ENCODE measurements around the gene NCOR2.
A peak's percentile ranks its signal among the peaks of the same experiment; 100 is the strongest.

The NCOR2 gene

DNA sequence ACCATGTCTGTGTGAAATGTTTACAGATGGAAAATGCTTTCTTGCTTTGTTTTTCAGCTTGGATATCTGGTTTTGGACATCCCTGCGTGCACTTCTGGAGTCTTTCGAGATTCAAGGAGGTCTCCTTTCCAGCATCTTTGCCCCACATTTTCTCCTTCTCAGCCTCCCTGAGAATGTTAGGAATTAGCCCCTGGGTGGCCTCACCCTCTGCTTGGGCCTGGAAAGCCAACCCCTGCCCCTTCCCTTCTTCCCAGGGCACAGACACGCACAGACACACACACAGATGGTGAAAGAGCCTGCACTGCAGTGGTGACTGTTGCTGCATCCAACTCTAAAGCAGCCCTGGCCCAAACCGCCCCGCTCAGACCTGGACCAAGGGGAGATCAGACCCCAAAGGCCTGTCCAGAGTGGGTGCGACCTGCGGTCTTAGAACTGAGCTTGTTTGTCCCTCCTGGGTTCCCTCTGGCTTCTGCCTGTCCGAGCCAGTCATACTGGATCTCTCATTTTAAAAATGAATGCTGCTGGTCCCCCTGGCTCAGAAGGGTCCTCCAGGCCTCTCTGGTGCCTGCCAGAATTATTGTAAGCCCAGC is 8.7 kb upstream of the NCOR2 start:
- peak; percentile 37 for DNase-seq

DNA sequence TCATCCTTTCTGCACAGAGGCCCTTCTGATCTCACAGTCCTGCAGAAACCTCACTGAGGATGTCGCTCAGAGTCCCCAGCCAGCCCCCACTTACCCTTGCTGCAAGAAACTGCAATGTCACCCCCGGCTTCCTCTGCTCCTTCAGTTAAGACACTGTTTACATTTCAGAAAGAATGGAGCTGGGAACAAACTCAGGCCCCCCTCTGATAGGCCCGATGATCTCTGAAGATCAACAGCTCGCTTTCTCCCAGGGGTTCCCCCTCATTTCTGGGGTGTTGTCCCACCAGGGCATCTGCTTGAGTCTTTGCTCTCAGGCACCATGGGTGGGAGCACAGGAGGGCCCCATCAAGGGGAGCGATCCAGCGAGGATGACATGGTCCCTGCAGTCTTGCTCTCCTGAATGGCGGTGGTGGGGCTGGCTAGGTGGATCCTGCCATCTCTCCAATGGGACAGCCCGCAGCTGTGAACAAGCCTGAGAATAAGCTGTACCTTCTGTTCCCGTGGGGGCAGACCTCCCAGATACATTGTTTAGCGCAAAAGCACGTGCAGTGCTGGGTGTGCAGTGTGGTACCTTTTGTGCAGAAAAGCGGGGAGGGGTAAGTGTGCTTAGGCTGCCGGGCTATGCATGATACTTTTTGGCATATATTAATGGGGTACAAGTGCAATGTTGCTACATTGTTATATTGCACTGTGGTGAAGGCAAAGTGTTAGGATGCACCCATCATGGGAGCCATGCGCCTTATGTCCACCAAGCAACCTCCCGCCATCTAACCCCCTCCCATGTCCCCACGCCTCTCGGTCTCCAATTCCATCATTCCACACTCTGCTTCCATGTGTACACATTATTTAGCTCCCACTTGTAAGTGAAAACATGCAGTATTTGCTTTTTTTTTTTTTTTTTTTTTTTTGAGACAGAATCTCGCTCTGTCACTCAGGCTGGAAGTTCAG is 6.7 kb upstream of the NCOR2 start:
- no peak for DNase-seq

DNA sequence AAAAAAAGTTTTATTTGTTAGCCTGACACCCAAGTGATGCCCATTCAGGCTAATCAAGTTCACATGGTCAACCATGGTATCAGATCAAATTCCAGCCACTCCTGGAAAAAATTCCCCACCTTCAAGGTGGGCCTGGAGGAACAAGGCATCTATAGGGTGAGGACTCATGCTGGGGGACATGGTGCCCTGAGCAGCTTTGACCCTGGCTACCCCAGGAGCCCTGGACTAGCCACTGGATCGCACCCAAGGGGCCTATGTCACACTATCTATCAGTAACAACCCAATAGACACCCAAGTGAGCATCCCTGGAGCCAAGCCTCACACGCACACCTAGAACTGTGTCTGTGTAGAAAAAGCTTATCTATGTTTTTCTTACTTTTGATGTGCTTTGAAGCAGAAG is 4.1 kb upstream of the NCOR2 start:
- DNase-seq: no peak

DNA sequence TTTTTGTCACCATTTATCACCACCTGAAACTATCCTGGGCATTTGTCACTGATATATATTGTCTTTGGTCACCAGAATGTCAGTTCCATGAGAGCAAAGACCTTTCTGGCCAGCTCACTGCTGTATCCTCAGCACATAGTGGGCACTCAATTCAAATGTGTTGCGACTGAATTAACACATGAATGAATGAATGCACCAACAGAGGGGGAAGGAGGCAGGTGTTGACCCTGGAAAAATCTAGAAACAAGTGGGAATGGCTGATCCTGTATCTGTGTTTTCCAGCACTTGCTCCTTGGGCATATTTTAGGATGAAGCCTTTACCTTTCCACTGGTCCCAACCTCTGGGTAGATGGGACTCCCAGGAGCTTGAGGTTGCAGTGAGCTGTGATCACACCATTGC is 3.4 kb upstream of the NCOR2 start:
- DNase-seq: no peak

DNA sequence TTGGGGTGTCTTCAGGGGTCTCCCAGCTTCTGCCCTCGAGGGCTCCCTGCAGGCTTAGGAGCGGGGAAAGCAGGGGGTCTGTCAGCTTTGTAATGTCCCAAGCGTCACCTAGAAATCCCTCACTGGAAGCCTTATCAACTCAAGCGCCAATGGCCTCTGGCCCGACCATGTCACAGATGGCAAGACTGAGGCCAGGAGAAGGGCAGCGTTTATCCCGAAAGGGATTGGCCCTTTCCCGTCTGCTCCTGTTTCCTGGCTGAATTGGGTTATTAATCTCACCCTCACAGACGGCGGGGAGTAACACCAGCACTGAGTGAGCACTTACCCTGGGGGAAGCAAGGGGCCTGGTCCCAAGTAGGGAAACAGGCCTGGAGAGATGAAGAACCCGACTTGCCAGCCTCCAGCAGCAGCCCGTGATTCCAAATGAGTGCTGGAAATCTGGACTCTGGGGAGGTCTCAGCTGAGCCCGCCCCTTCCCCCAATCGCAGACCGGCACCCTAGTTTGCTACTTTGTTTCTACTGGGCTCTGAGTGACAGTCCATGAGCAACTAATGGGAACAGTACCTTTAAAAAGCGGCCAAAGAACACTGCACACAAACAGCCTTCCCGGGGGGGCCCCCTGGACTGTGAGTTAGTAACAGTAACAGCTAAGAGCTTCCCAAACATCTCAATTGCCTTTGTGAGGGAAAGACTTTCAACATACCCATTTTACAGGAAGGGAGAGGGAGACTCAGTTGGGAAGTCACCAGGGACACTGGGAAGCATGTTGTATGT is 2.1 kb upstream of the NCOR2 start:
- DNase-seq: no peak

DNA sequence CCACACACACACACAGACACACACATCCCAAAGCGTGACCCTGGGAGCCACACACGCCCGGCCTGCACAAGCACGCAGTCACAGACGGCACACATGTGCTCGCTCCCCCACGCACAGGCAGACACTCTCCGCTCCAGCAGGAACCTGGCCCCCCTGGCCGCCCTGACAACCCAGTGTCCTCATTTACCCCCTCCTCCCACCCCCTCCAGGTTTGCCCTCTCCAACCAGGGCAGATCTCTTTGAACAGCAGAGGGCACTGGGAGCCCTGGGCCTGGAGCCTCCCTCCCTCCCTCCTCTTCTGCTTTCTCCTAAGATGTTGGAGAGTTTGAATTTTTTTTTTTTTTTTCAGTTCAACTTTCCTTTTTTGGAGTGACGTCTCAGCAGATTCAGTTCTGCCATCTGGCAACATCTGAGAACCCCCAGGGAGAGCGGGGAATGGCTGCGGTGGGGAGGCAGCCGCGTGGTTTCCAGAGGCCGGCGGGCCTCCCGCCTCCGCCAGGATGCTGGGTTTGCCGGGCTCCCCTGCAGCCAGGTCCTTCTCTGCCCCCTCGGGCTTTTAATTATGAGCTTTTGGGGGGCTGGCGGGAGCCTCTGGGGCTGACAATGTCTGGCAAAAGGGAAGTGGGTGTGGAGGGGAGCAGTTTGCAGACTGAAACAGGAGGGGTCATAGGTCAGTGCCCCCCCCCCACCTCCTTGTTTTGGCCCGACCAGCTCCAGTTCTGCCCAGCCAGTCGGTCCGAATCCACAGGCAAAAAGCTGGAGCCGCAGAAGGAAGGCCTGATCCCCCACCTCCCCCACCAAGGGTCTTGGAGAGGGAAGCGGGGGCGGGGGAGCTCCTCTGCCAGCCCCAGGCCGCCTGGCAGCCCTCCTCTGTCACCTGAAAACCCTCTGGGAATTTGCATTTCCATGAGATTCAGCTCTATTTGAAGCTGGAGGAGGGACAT is 1.3 kb upstream of the NCOR2 start:
- DNase-seq: peak; percentile 98

DNA sequence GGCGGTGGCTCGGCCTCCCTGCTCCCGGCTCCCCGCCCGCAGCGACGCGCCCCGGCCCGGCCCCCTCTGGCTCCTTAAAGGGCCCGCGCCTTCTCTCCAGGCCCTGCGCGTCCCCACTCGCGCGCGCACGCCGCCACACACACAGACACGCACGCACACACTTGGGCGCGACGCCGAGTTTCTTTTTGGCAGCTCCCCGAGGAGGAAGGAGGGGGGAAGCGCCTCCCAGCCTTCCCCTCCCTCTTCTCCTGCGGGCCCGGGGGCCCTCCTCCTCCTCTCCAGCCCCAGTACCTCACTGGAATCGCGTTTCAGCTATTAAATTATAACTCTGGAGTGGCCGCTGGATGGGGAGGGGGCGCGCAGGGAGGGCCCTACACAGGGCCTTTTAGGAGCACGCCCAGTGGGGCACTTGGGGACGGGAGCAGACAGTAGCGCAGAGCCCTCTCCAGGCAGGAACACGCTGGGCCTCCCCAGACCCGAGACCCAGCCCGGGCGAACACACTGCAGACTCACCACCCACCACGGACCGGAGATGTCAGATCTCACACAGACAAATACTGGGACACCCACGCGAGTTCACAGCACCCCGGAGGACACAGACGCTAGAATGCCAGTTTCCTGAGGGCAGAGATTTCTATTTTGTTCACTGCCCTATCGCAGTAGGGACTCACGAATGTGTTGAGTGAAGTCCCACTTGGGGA is 411 bp upstream of the NCOR2 start:
- DNase-seq: peak; percentile 99

DNA sequence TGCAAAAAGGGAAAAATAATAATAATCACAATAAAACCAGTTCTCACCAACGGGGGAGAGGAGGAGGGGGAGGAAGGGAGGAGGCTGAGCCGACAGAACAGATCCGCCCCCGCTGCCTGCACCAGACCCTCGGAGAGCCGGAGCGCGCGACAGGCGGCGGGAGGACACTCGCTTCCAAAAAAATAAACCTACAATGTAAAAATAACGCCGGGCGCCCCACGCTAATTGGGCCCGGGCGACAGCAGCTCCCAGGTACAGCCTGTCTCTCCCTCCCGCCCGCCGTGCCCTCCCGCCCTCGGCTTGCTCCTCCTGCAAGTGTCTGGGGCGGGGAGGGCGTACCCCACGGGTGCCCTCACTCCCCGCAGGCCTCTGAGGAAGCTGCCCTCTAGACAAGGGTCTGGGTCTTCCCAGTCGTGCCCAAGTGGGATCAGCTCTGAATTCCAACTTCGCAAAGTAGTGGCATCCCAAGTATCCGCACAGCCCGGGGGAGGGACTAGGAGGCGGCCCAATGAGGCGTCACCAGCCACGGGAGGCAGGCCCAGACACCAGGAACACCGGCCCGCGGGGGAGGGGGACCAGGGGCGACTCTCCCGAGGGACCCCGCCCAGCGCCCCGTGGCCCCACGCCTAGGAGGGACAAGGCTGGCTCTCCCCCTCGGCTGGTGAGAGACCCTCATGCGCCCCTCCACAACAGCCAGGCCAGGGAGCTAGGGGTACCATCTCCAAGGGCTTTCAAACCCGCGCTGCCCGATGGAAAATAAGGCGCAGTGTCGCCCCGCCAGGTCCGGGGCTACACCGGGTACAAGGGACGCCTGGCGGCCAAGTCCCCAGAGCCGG is 1.0 kb downstream of the NCOR2 start:
- DNase-seq: peak; percentile 84

DNA sequence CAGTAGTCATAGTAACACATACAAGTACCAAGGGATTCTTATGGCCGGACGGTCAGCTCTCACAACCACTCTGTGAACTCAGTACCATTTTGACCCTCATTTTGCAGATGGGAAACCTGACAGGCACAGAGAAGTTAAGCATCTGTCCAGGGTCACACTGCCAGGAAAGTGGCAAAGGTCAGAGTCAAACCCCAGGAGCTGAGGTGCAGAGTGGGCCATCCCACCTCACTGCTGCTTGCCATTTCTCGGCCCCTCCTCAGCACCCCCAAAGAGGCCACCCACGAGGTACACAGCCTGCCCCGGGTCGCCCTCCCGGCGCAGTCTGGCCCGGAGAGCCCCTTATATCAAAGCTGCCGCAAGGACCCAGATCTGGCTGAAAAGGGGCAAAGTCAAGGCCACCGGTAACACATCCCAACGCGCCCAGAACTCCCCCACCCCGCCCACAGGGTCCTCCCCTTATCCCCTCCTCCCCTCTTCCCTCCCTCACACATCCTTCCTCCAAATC is 1.7 kb downstream of the NCOR2 start:
- DNase-seq: no peak

DNA sequence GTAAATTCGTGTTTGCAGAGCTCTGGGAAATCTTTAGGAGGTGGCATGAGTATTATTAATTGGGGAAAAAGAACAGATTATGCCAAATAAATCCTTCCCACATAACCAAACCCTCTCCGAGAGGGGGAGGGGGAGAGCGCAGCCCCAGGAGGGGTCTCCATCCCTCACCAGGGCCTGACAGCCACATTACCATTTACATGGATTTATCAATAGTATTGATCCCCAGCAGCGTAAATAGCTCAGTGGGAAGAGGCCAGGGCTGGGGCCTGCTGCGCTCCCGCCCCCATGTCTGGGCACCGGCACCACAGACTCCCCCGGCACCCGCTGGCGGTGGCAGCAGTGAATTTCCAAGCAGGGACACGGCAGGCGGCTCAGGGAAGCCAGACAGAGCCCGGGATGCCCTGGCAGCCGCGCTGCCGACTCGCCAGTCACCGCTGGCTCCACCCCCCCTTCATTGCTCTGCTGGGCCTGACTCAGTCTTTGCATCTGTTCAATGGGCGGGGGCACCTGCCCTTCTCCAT is 2.4 kb downstream of the NCOR2 start:
- peak; percentile 34 for DNase-seq

DNA sequence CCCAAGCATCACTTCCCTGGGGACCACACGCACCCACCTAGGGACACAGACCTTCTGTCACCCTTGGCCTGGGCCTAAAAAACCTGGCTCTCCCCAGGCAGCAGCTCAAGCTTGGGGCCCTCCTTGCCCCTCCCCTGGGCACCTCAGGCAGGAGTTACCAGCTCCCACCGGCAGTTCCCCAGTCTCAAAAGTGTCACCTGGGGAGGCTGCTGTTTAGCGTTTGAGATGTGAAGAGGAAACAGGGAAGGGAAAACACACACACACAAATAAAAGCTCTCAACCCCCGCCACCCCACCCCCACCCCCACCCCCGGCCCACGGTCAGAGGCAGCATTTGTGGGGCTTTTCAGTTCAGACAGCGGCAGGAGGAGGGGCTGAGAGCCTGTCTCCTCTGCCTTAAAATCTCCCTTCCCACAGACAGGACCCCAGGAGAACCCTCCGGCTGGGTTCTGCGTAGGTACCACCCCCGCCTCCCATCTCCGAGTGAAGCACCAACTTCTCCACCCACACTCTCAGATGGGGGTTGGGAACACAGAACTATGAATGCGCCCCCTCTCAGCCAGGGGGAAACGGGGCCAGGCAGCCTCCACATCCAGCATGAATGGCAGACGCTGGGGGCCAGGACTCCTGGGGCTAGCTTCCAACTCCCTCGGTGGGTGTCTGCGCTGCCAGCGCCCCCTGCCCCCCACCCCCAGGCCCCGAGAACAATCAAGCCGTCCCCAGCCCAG is 3.0 kb downstream of the NCOR2 start:
- no peak for DNase-seq

DNA sequence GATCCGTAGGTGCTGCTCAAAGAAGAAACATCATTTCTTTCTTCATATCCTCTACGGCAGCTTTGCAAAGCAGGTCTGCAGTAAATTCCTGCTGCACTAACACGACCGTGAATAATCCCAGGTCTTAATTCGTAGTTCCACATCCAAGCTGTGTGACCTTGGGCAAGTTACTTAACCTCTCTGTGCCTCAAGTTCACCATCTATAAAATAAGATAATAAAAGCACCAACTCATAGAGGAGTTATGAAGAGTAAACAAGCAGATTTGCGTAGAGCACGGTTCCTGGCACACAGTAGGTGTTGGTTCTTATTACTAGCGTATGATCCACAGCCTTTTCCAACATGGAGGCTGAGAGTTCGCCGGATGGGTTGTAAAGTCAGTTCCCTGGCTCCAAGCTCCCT is 3.6 kb downstream of the NCOR2 start:
- no peak for DNase-seq

DNA sequence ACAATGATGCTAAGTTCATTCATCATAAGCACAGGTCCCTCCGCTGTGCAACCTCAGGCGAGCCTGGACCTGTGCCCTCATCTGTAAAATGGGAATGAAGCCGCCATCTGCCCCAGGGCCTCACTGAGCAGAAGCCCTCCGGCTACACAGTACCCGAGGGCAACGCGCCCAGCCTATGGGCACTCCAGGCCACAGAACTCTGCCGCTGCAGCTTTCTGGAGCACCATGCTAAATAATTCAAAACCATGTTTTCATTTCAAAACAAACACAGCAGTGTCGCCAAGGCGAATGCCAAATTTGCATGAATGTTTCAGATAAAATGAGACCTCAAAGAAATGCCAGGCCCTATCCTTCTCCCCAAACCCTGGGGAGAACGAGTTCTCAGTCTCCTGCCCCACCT is 4.0 kb downstream of the NCOR2 start:
- DNase-seq: no peak

DNA sequence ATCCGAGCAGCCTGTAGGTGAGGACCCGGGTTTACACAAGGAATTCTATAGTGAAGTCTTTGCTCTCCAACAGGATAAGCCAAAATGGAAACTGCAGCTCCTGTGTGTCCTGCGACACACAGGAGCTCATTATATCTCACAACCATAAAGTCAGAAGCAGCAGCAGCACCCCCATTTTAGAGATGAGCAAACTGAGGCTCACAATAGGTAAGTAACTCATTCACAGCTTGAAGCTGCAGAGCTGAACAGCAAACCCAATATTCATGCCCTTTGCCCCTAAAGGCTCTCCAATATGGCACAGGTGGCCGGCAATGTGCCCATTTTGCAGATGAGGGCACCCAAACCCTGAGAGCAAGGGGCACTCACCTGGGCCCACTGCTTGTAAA is 4.6 kb downstream of the NCOR2 start:
- no peak for DNase-seq

DNA sequence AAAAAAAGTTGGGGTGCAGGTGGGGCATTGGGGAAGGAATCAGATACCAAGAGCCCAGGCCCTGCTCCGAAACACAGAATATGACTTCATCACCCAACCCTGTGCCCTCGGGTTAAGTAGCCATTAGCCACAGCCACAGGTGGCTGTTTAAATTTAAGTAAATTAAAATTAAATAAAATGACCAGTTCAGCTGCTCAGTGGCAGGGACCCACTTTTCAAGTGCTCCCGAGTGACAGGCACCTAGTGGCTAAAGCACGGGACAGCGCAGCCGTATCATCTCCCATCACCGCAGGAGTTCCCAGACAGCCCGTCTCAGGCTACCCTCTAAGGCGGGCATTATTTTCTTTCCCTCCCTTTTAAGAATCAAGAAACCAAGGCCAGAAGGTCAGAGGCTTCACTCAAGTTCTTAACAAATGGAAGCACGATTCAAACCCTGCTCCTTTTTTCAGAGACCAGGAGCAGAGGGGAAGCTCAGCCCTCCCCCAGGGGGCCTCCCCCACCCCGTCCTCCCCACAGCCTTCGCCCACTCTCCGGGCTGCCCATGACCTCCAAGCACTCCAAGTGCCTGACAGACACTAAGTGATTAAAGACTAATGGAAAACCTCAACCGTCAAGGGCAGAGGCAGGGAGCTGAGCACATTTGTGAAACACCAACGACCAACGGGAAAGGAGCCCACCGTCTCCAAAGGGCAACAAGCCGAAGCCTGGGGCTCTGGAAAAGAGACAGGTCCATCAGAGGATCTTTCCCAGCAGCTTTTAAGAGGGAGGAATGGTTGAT is 5.2 kb downstream of the NCOR2 start:
- DNase-seq: no peak

DNA sequence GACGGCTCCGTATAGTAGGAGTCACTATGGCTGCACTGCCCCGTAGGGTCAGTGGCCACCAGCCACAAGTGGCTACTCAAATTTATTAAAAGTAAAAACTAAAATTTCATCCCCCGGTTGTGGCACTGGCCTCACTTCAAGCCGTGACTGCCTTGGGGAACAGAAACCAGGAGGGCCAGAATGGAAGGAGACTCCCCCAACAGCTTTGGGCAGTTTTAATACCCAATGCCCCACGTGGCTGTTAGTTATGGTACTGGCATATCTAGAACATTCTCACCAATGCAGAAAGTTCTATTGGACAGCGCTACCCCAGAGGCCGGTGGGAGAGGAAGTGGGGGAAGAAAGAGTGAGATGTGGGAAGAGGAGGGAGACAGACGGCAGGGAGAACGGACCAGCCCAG is 6.2 kb downstream of the NCOR2 start:
- DNase-seq: no peak

DNA sequence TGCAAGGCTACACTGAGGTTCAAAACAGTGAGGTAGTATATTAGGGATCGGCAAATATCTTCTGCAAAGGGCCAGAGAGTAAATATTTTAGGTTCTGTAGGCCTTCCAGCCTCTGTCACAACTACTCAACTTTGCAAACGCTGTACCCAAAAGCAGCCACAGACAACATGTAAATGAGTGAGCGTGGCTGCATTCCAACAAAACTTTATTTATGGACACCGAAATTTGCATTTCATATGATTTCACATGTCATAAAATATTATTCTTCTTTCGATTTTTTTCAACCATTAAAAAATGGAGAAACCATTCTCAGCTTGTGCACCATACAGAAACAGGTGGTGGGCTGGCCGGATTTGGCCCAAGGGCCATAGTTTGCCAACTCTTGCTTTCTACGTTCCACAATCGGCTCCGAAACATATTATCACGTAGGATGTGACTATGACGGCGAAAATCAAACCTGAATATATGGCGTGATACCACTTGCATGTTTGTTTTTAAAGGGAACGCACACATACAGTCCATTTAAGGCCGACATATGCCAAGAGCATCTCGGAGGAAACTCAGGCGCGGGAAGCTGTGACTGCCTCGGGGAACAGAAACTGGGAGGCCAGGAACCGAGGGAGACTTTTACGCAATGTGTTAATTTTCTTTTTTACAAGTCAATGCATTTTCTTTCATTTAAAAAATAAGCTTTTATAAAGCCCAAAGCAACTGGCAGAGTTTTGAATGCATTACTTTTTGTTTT is 7.1 kb downstream of the NCOR2 start:
- DNase-seq: no peak

Data from fibroblast of skin of scalp (primary cell).